ENCODE results near the gene CTTNBP2. TPM values are rescaled to one million over a fixed set of nuclear protein-coding genes. Genes with fewer than 3 reads are reported as not detected.

CTTNBP2 gene
- total and polyA plus RNA-seq, 2 of the 4 experiments (the other 2 are of a cell fraction): 6.6 to 11.3 TPM

DNA sequence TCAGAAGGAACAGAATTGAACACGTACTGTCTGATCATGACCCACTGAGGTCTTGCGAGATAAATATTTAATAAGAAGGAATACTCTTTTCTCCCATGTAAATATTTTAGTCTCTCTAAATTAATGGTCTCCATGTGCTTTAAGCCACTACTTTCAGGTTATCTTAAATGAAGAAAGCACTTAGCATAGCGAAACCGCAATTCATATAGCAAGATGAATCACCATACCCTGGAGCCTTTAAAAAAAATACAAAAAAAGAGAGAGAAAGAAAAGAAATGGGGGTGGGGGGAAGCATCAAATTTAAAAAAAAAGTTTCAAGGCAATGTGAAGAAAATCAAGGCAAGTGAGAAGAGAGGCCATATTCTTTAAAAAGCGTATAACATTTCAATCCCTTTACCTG, 82.5 kb downstream of the CTTNBP2 start:
- in situ Hi-C loops (cut with MboI; ENCODE audit: low sequenced_read_pairs) (no loop called here), dilution Hi-C loops (cut with HindIII; ENCODE audit: low sequenced_read_pairs, unreplicated experiment) (no loop called here), intact Hi-C loops (cut with micrococcal nuclease) (no loop called here)
- WGBS, 2 experiments (ENCODE audit: extremely low coverage in 2 of 2, insufficient read length in 1 of 2): no CpG with 5 or more reads among the region's 5 CpGs
- Histone ChIP-seq H2BK20ac (ENCODE audit: low read depth, low read length) (no peak overlapping the region), H3K4me2 (ENCODE audit: low read depth, low read length) (no peak overlapping the region), H4K20me1 (ENCODE audit: insufficient read depth, low read length) (no peaks in the 10 kb centered on the region), H3K56ac (ENCODE audit: extremely low read depth, insufficient read depth, low read length) (no peak overlapping the region), H3K14ac (replicated peaks; ENCODE audit: low read depth, low read length) (no peak overlapping the region), H2BK120ac (ENCODE audit: low read depth, low read length) (no peak overlapping the region), H4K91ac (ENCODE audit: insufficient read depth, low read depth, low read length) (no peak overlapping the region), H2BK5ac (ENCODE audit: low read depth, low read length, poor library complexity, severe bottlenecking) (no peak overlapping the region), H3K4me1 (ENCODE audit: control insufficient read depth, insufficient read depth, low read length) (no peaks in the 10 kb centered on the region), H4K8ac (ENCODE audit: low read depth in 2 of 2, low read length in 2 of 2) (no peak overlapping the region), H3K18ac (ENCODE audit: low read depth, low read length) (no peak overlapping the region), H2AK5ac (ENCODE audit: low read depth, low read length) (no peak overlapping the region), H3K9ac (ENCODE audit: low read depth, low read length) (no peak overlapping the region), H4K5ac (ENCODE audit: low read depth, low read length) (no peak overlapping the region), H3K4ac (ENCODE audit: low read depth, low read length) (no peak overlapping the region), H3K9me3 (ENCODE audit: control insufficient read depth, insufficient read depth, low read length) (no peaks in the 10 kb centered on the region), H3K27me3 (ENCODE audit: control insufficient read depth, insufficient read depth, low read length) (no peaks in the 10 kb centered on the region), H3K9me1 (ENCODE audit: insufficient read depth, low read length) (peaks cover 2% of the 10 kb centered on the region; the same call in 1 of the 2 replicates), H3K36me3 (ENCODE audit: control insufficient read depth, insufficient read depth, low read length) (peaks cover 10% of the 10 kb centered on the region; the same call in 1 of the 2 replicates), H2BK15ac (ENCODE audit: low read depth, low read length) (no peak overlapping the region), H2AFZ (replicated peaks; ENCODE audit: low read length, poor library complexity) (no peak overlapping the region), H3K27ac (ENCODE audit: insufficient read depth, low read length) (no peak overlapping the region), H3K23ac (ENCODE audit: low read depth, low read length) (no peak overlapping the region), H3K4me3 (ENCODE audit: insufficient read depth, low read depth, low read length) (no peak overlapping the region), H2AK9ac (replicated peaks; ENCODE audit: low read depth, low read length, poor library complexity) (no peak overlapping the region), H3K79me1 (ENCODE audit: low read depth in 1 of 2, low read length in 2 of 2) (no peaks in the 10 kb centered on the region; a peak in 1 of 4 replicates)
- no peak for ATAC-seq (ENCODE audit: low read depth)
- BruUV-seq (replicated peaks): no TSS peak
- CTCF ChIA-PET: no interaction called here
- no peak for TF ChIP-seq NFE2L2 (IDR thresholded peaks at IDR 0.05; ENCODE audit: low read depth, low read length)
- no peak for TF ChIP-seq MXI1 (IDR thresholded peaks at IDR 0.05; ENCODE audit: borderline replicate concordance, low read depth, low read length)
- no peak for TF ChIP-seq RCOR1 (IDR thresholded peaks at IDR 0.05; ENCODE audit: insufficient replicate concordance, low read length)
- TF ChIP-seq FOS (IDR thresholded peaks at IDR 0.05; ENCODE audit: low read depth, low read length): no peak
- no peak for TF ChIP-seq SMC3 (IDR thresholded peaks at IDR 0.05; ENCODE audit: low read depth, low read length)
- no peak for TF ChIP-seq RFX5 (IDR thresholded peaks at IDR 0.05; ENCODE audit: low read depth, low read length)
- TF ChIP-seq USF2 (IDR thresholded peaks at IDR 0.05; ENCODE audit: low read depth, low read length): no peak
- TF ChIP-seq RAD21 (IDR thresholded peaks at IDR 0.05; ENCODE audit: low read length): no peak
- TF ChIP-seq ELK1 (IDR thresholded peaks at IDR 0.05; ENCODE audit: borderline replicate concordance, low read depth, low read length): no peak
- TF ChIP-seq BHLHE40 (IDR thresholded peaks at IDR 0.05; ENCODE audit: low read depth, low read length): no peak
- TF ChIP-seq CEBPB (IDR thresholded peaks at IDR 0.05; ENCODE audit: low read depth, low read length): no peak
- TF ChIP-seq MAZ (IDR thresholded peaks at IDR 0.05; ENCODE audit: borderline replicate concordance, low read depth, low read length): no peak
- TF ChIP-seq CTCF (conservative IDR thresholded peaks at IDR 0.05; ENCODE audit: low read depth, low read length): no peak
- no peak for TF ChIP-seq CHD1 (IDR thresholded peaks at IDR 0.05; ENCODE audit: low read depth, low read length)
- TF ChIP-seq MAFK (IDR thresholded peaks at IDR 0.05; ENCODE audit: low read depth, low read length): no peak
- POLR2A ChIA-PET (ENCODE audit: unreplicated experiment): no interaction called here
- DNase-seq: no peak
